ENCODE results near the gene PLGRKT.
"Not testable (repeated sequence)": the region's sequence is repeated elsewhere in the genome, so short reads cannot be mapped to it uniquely, and the experiment has no call there.

DNA sequence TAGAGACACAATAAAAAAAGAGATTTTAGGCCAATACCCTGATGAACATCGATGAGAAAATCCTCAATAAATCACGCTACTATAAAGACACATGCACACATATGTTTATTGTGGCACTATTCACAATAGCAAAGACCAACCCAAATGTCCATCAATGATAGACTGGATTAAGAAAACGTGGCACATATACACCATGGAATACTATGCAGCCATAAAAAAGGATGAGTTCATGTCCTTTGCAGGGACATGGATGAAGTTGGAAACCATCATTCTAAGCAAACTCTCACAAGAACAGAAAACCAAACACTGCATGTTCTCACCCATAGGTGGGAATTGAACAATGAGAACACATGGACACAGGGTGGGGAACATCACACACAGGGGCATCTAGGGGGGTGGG lies 106.4 kb downstream of the PLGRKT start:
- TF ChIP-seq, protein P1, sequence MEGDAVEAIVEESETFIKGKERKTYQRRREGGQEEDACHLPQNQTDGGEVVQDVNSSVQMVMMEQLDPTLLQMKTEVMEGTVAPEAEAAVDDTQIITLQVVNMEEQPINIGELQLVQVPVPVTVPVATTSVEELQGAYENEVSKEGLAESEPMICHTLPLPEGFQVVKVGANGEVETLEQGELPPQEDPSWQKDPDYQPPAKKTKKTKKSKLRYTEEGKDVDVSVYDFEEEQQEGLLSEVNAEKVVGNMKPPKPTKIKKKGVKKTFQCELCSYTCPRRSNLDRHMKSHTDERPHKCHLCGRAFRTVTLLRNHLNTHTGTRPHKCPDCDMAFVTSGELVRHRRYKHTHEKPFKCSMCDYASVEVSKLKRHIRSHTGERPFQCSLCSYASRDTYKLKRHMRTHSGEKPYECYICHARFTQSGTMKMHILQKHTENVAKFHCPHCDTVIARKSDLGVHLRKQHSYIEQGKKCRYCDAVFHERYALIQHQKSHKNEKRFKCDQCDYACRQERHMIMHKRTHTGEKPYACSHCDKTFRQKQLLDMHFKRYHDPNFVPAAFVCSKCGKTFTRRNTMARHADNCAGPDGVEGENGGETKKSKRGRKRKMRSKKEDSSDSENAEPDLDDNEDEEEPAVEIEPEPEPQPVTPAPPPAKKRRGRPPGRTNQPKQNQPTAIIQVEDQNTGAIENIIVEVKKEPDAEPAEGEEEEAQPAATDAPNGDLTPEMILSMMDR (IDR thresholded peaks at IDR 0.05), result not testable (repeated sequence)
- not testable (repeated sequence) for TF ChIP-seq POLR2A (IDR thresholded peaks at IDR 0.05)
